HG02763 (cell line): Measurements from ENCODE around the gene TTC16.

Experiments used
- ATAC-seq: cut with Tn5 transposase; IDR thresholded peaks from one replicate; pipeline ENCODE4 v1.9.1; 2021; ENCODE audit warnings: mild to moderate bottlenecking, moderate library complexity; ENCODE audit not compliant: unreplicated experiment

TTC16 gene

GRCh38 chr9:127762111-127762676 lies 46.3 kb downstream of the TTC16 start:
- no peak for ATAC-seq

DNA sequence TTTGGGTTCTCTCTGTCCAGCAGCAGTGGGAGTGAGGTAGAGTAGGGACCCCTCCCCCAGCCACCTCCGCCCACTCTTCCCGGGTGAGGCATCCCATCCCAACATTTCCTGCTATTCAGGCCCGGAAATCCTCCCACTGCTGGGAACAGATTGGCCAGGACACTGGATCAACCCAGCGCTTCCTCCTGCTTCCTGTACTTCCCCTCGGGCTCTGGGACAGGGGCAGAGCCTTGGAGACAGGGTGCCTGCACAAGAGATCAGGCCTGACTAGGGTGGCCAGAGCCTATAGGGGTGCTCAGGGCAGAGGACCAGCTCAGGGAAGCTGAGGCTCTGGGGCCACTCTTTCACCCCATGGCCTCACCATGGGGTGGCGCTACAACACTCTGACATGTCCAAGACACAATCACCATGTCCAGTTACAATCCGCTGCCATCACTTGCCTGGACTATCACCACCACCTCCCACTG lies 48.1 kb downstream of the TTC16 start:
- ATAC-seq: no peak

GRCh38 chr9:127765418-127765817 lies 49.5 kb downstream of the TTC16 start:
- no peak for ATAC-seq

DNA sequence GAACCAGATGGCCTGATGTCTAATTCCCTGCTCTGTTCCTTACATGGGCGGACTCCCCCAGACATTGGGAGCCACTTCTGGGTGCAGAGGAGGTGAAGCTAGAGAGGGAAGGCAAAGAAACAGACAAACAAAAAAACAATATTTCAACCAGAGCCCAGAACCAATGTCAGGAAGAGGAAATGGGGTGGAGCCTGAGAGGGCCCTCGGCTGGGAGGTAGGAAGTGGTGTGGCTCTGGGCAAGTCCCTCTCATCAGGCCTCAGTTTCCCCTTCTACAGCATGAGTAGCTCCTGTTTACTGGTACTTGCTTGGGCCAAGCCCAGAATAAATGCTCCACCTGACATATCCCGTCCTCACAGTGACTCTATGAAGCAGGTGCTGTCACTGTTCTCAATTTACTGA lies 51.5 kb downstream of the TTC16 start:
- no peak for ATAC-seq

DNA sequence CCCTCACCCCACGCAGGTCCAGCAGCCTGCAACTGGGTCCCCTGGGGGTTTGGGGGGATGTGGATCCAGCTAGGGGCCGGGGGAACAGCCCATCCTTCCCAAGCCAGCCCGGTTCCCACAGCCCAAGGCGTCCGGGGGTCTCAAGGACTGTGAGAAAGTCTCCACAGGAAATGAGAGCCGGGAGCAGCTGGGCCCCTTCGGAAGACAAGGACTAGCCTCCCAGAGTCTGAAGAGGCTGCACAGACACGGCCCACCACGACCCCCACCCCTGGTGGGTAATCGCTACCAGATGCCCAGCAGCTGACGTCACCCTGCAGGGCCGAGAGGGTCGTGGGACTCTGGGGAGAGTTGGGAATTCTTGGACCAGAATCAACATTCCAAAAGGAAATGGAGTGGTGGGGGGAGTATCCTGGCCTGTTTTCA lies 52.0 kb downstream of the TTC16 start:
- no peak for ATAC-seq

DNA sequence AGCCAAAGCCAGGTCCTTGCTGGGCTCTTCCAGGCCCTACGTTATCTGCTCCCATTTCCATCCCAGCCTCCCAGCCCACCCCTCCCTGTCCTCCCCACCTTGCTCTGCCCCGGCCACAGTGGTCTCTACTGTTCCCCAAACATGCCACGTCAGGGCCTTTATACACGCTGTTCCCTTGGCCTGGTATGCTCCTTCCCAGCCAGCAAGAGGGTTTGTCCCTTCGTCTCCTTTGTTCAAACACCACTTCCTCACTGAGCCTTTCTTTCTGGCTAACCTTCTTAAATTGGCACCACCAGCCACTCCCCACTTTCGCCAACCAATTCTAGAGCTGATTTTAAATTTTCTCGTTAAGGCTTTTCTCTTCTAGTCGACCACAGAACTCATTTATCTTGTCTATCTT lies 52.8 kb downstream of the TTC16 start:
- no peak for ATAC-seq

DNA sequence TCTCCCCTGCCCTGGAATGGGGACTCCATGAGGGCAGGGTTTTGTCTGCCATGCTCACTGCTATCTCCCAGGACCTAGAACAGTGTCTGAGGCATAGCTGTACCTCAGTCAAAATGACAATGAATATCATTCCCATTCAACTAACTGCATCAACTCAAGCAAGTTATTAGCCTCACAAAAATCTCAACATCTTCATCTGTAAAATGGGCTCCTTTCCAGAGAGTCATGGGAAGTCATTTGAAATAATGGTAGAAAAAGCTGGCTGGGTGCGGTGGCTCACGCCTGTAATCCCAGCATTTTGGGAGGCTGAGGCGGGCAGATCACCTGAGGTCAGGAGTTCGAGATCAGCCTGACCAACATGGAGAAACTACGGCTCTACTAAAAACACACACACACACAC lies 53.2 kb downstream of the TTC16 start:
- no peak for ATAC-seq

DNA sequence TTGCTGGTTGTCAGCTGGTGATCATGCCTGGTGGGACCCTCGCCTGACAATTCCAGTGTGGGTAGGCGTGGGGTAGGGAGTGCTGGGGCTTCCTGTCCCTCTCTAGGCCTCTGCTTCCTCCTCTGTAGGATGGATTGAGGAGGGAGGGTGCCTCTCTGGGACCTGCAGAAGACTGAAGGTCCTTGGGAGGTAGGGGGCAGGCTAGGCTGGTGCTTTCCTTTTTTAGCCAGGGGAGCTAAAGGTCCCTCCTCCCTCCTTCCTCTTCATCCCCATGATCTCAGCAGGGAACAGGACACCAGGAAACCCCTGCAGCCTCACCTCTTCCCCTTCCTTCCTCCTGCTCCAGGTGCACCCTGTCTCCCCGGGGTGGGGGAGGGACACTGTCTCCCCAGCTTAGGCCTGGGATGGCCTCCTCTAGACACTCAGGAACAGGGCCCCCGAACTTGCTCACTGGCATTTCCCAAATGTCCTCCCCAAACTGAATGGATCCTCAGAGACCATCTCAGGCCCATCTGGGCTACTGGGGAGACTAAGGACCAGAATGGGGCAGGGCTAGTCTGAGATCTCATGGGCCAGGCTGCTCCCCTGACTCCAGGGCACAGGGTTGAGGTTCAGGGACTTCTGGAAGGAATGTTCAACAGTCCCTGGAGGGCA lies 54.2 kb downstream of the TTC16 start:
- no peak for ATAC-seq

- no peak for ATAC-seq
Measured at GRCh38 chr9:127770583-127770904, 54.7 kb downstream of the TTC16 start.

DNA sequence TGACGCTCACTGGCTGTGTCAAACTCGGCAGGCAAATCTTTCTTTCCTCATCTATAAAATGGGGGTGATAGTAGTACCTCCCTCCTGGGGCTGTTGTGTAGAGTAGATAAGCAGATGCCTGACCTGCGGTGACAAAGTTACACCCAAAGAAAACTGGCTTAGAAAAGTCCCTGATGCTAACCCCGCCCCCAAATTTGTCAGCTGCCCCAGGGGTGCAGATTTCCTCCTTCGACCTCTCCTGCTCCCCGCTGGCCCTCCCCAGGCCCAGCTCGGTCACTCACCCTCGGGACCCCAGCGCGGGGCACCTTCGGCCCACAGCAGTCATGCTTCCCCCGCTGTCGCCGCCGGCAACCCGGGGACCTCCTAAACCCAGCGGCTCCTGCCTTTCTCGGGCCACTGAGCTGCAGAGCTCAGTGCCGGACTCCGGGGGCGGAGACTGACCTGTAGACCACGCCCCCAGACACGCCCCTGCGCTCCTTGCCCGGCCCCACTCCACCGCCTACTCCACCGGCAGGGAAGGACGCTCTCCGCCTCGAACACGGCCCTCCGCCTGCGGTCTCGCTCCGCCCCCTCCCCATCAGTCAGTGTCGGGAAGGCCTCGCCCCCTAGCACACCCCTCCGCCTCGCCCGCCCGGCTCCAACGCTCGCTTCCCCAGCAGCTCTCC lies 55.2 kb downstream of the TTC16 start:
- peak; percentile 84 for ATAC-seq

GRCh38 chr9:127771570-127772189 lies 55.8 kb downstream of the TTC16 start:
- ATAC-seq: no peak

DNA sequence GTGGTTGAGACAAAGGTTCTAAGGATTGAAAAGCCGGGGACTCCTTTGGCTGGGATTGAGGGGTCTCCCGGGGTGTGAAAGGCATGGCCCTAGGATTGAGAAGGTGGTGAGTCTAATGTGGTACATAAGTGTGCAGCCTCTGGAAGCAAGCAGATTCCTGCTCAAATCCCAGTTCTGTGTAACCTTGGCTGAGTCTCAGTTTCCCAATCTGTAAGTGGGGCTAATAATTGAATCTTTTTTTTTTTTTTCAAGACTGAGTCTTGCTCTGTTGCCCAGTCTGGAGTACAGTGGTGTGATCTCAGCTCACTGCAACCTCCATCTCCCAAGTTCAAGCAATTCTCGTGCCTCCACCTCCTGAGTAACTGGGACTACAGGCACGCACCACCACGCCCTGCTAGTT lies 56.7 kb downstream of the TTC16 start:
- no peak for ATAC-seq

DNA sequence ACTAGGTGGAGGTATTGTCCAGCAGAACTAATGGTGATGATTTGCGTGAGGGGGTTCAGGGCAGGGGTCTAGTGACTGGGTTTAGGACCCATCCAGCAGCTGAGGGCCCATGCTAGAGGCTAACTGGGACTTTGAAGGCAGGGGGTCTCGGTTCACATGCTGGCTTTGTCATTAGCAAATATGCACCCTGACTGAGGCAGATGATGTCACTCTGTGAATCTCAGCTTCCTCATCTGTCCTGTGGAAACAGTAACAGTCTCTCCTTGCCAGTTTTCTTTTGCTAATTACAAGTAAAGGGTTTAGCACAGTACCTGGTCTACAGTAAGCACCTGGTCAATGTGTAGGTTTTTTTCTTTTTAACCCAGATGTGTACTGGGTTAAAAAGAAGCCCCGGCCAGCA lies 57.4 kb downstream of the TTC16 start:
- ATAC-seq: no peak

DNA sequence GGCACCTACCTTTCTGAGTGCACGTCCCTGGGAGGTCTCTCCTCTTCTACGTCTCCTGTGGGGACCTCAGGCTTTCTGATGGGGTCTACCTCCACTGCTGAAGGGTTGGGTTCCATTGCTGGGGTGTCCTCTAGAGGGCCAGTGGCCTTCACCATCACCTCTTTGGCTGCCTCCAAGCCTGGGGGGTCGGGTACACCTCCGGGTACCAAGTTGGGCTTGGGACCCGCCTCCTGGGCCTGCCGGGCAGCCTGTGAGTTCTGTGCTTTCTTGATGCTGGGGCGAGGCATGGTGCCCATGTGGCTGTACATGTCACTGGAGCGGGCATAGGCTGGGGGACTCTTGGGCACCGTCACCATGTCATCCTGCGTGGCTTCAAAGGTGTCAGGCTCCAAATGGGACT lies 58.1 kb downstream of the TTC16 start:
- ATAC-seq: no peak

DNA sequence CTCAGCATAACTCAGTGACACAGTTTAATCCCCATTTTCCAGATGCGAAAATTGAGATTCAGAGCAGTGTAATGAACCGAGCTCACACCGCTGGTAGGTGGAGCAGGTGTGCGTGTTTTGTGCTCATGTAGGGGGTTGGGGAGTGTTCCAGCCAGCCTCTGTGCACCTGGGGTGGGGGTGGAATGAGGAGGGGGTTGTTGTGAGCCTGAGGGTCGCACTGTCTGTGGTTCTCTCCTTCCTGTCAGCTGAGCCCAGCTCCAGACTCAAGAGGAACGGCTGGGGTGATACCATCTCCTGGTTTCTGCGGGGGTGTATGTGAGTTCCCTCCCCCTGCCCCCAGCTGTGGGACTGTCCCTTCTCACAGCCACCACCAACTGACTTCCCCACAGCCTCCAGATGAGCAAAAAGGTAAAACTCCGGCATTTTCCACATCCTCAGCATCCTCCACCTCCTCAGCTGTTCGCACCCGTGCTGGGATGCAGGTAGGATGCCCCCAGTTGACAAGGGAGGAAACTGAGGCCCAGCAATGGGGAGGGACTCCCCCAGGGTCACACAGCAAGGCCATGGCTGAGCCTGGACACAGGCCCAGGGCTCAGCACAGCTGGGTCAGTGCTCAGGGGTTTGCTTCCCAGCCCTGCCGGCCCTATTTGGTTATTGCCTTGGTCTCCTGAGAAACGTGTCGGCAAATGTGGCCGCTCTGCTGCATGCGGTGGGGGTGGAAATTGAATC lies 60.5 kb downstream of the TTC16 start:
- ATAC-seq: peak; percentile 25

DNA sequence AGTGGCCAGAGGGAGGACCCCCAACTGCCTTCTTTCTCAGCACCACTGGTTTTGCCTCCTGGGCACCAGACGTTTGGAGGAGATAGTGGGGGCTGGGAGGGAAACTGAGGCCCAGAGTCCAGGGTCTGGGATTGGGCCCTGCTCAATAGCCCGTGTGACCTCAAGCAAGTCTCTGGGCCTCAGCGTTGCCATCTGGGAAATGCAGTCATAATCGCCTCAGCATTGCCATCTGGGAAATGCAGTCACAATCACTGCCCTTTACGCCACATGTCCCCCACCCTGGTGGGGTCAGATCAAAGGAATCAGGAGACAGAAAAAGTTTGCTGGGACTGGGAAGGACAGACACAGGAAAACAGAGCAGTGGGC lies 61.0 kb downstream of the TTC16 start:
- no peak for ATAC-seq

GRCh38 chr9:127777368-127777980 lies 61.6 kb downstream of the TTC16 start:
- no peak for ATAC-seq

DNA sequence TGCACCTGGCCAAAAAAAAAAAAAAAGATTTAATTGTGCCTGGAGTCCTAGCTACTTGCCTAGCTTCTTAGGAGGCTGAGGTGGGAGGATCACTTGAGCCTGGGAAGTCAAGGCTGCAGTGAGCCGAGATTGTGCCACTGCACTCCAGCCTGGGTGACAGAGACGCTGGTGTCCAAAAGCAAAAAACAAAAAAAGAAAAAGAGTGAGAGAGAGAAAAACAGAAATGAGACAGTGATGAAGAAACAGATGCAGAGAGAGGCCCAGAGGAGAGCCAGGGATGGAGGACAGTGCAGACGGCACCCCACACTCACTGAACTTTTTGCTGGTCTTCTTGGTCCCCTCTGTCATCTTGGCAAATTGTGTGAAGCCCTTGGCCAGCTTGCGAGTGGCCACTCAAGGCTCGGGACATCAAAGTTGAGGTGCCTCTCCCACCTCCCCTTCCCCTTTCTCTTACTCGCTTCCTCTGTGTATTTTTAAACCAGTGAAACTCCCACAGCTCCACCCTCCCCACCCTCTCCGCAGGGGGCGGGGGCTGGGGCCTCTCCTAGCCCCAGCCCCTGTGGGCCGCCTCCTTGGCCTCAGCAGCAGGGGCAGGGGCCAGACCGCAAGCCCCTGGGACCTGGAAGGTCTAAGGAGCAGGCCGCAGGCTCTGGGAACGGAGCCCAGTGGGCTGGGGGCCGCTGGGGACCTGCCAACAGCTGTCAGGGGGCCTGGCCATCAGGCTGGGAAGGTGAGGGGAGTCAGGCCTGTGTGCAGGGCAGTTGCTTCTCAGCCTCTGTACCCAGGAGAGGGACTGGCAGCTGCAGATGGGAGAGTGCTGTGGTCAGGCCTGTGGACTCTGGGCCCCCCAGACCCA lies 62.6 kb downstream of the TTC16 start, which contains the start of gene SH2D3C:
SH2D3C (minus strand) TSS at position 387 of the 856 bp plus-strand sequence; CDS start at position 348, 39 bp downstream.
- peak; percentile 34 for ATAC-seq

GRCh38 chr9:127779136-127779981 lies 63.5 kb downstream of the TTC16 start:
- ATAC-seq: peak; percentile 40
